GM21367 (cell line): Measurements from ENCODE around the gene TSPAN1.
"Not testable (repeated sequence)": the region's sequence is repeated elsewhere in the genome, so short reads cannot be mapped to it uniquely, and the experiment has no call there.

Experiments
- ATAC-seq: cut with Tn5 transposase; IDR thresholded peaks from one replicate; pipeline ENCODE4 v1.9.1; 2021; ENCODE audit not compliant: unreplicated experiment

Gene TSPAN1

GRCh38 chr1:46215504-46215903 is 40.6 kb downstream of the TSPAN1 start:
- ATAC-seq, result no peak

- no peak for ATAC-seq
Observed at GRCh38 chr1:46218443-46218842, 43.6 kb downstream of the TSPAN1 start.

- ATAC-seq, result no peak
Observed at GRCh38 chr1:46219551-46220520, 44.9 kb downstream of the TSPAN1 start.

GRCh38 chr1:46220808-46221207 is 45.9 kb downstream of the TSPAN1 start:
- ATAC-seq, result no peak

- ATAC-seq, result no peak
Observed at GRCh38 chr1:46221749-46222148, 46.9 kb downstream of the TSPAN1 start.

GRCh38 chr1:46223055-46223454 is 48.2 kb downstream of the TSPAN1 start:
- ATAC-seq, result not testable (repeated sequence)

- ATAC-seq, result no peak
Observed at GRCh38 chr1:46223472-46223943, 48.6 kb downstream of the TSPAN1 start.

- ATAC-seq, result no peak
Observed at GRCh38 chr1:46224966-46225365, 50.1 kb downstream of the TSPAN1 start.

- not testable (repeated sequence) for ATAC-seq
Observed at GRCh38 chr1:46231231-46231630, 56.3 kb downstream of the TSPAN1 start.
